ENCODE data around the gene TRPC3. TPM values are rescaled to one million over a fixed set of nuclear protein-coding genes. Genes with fewer than 3 reads are reported as not detected.
"Not testable (repeated sequence)": the region's sequence is repeated elsewhere in the genome, so short reads cannot be mapped to it uniquely, and the experiment has no call there.

Gene TRPC3
- total RNA-seq, 2 experiments from 2014 or later, result 0.95 to 1.1 TPM

- DNase-seq, result no peak
- ChIA-PET CTCF (interaction anchor here (0.6 kb wide), 1 partner anchor 438 kb away, joined by 3 read pairs; no protein-coding TSS in a partner anchor), POLR2A (no interaction called here)
- Mint-ChIP-seq H3K27me3 (peaks cover 45% of the 10 kb centered on the region), H3K4me1 (peaks cover 2% of the 10 kb centered on the region), H3K36me3 (ENCODE audit: low read depth) (no peaks in the 10 kb centered on the region), H3K4me3 (no peak overlapping the region), H3K27ac (no peak overlapping the region), H3K9me3 (ENCODE audit: low read depth) (no peaks in the 10 kb centered on the region)
- intact Hi-C loops (cut with DNase I, micrococcal nuclease), result no loop called here
- ATAC-seq, result no peak
Measured at GRCh38 chr4:121946644-121947043, 5.2 kb downstream of the TRPC3 start.

DNA sequence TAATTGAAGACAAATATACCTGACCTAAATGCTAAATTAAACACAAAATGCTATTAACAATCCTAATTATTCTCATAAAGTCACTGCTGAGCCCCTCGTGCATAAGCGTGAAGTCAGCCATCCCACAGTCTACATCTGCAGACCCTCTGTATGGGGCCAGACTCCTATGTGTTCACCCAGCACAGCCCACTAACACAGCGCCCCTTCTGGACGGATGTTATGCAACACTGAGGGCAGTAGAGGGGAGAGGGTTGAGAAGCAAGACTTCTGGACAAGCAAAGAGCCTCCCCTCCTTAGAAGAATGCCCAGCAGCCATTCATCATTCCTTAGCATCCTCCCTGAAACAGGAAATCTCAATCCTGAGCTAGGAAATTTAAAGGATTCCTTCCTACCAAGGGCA, 7.9 kb downstream of the TRPC3 start:
- Mint-ChIP-seq H3K9me3 (ENCODE audit: low read depth) (no peaks in the 10 kb centered on the region), H3K27ac (no peak overlapping the region), H3K4me1 (peaks cover 1% of the 10 kb centered on the region), H3K36me3 (ENCODE audit: low read depth) (no peaks in the 10 kb centered on the region), H3K27me3 (peaks cover 56% of the 10 kb centered on the region), H3K4me3 (no peak overlapping the region)
- ATAC-seq, result peak; percentile 47
- CTCF ChIA-PET, result interaction anchor here (0.7 kb wide), 1 partner anchor 14 kb away, joined by 3 read pairs; no protein-coding TSS in a partner anchor
- POLR2A ChIA-PET, result no interaction called here
- peak; percentile 41 for DNase-seq
- intact Hi-C loops (cut with DNase I, micrococcal nuclease), result no loop called here

- intact Hi-C loops (cut with DNase I, micrococcal nuclease), result no loop called here
- no peaks in the 10 kb centered on the region for H3K36me3 Mint-ChIP-seq (ENCODE audit: low read depth)
- peaks cover 11% of the 10 kb centered on the region for H3K4me1 Mint-ChIP-seq
- POLR2A ChIA-PET, result no interaction called here
- DNase-seq, result no peak
- H3K27me3 Mint-ChIP-seq, result peaks cover 43% of the 10 kb centered on the region
- no peak overlapping the region for H3K27ac Mint-ChIP-seq
- CTCF ChIA-PET, result interaction anchor here (0.7 kb wide), 1 partner anchor 97 kb away, joined by 3 read pairs; no protein-coding TSS in a partner anchor
- H3K9me3 Mint-ChIP-seq (ENCODE audit: low read depth), result no peaks in the 10 kb centered on the region
- no peak for ATAC-seq
- no peak overlapping the region for H3K4me3 Mint-ChIP-seq
Measured at GRCh38 chr4:121939690-121940089, 12.2 kb downstream of the TRPC3 start.

DNA sequence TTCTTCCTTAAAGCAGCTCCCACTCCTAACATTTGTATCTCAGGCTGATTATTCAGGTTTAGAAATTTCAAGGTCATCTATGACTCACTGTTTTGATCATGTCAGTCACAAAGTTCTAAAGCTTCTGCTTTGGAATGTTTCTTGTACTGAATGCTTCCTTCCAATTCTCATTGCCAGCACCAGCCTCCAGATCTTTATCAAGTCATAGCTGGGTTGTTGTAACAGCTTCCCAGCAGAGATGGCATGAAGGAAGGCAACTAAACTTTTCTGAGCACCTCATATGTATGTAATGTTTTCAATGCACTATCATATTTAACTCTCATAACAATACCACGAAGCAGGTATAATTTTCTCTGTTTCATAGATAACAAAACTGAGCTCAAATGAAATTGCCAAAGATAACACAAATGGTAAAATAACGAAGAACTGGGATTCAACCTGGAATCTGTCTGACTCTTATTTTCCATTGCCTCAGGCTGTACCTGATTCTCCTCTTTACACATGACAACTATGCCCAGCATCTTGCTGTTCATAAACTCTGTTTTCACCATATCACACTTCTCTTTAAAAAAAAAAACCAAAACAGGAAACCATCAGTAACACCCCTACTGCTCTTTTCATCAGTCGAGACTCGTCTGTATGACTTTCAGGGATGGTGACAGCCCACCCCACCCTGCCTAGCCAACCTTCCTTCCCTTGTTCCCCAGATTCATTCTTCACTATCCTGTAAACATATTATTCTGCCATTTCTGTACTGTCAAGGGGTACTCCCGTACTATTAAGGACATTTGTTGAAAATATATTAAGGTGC, 13.4 kb downstream of the TRPC3 start:
- no peaks in the 10 kb centered on the region for H3K36me3 Mint-ChIP-seq (ENCODE audit: low read depth)
- ChIA-PET CTCF (interaction anchor here (0.6 to 1.0 kb wide), 4 partner anchors 11 to 838 kb away, joined by 3 to 4 read pairs (median 3); no protein-coding TSS in a partner anchor), POLR2A (no interaction called here)
- intact Hi-C loops (cut with DNase I, micrococcal nuclease), result no loop called here
- H3K9me3 Mint-ChIP-seq (ENCODE audit: low read depth), result no peaks in the 10 kb centered on the region
- DNase-seq (no peak), ATAC-seq (peak; percentile 49)
- no peak overlapping the region for H3K4me3 Mint-ChIP-seq
- H3K27me3 Mint-ChIP-seq, result peaks cover 47% of the 10 kb centered on the region
- peaks cover 11% of the 10 kb centered on the region for H3K4me1 Mint-ChIP-seq
- no peak overlapping the region for H3K27ac Mint-ChIP-seq

GRCh38 chr4:121936101-121936500, 15.8 kb downstream of the TRPC3 start:
- Mint-ChIP-seq H3K27me3 (peaks cover 55% of the 10 kb centered on the region), H3K4me1 (peaks cover 13% of the 10 kb centered on the region), H3K9me3 (ENCODE audit: low read depth) (no peaks in the 10 kb centered on the region), H3K36me3 (ENCODE audit: low read depth) (no peaks in the 10 kb centered on the region), H3K27ac (no peak overlapping the region), H3K4me3 (no peak overlapping the region)
- intact Hi-C loops (cut with DNase I, micrococcal nuclease), result no loop called here
- CTCF ChIA-PET, result interaction anchor here (0.8 kb wide), 1 partner anchor 14 kb away, joined by 3 read pairs; no protein-coding TSS in a partner anchor
- ATAC-seq, result no peak
- POLR2A ChIA-PET, result no interaction called here
- DNase-seq, result no peak

GRCh38 chr4:121934635-121935034, 17.2 kb downstream of the TRPC3 start:
- Mint-ChIP-seq H3K4me1 (peaks cover 13% of the 10 kb centered on the region), H3K36me3 (ENCODE audit: low read depth) (no peaks in the 10 kb centered on the region), H3K27me3 (peaks cover 51% of the 10 kb centered on the region), H3K4me3 (no peak overlapping the region), H3K9me3 (ENCODE audit: low read depth) (no peaks in the 10 kb centered on the region), H3K27ac (no peak overlapping the region)
- POLR2A ChIA-PET, result no interaction called here
- no peak for DNase-seq
- ATAC-seq, result no peak
- intact Hi-C loops (cut with DNase I, micrococcal nuclease), result no loop called here
- CTCF ChIA-PET, result interaction anchor here (1.8 to 2.1 kb wide), 2 partner anchors 15 to 34 kb away, joined by 8 read pairs; no protein-coding TSS in a partner anchor

DNA sequence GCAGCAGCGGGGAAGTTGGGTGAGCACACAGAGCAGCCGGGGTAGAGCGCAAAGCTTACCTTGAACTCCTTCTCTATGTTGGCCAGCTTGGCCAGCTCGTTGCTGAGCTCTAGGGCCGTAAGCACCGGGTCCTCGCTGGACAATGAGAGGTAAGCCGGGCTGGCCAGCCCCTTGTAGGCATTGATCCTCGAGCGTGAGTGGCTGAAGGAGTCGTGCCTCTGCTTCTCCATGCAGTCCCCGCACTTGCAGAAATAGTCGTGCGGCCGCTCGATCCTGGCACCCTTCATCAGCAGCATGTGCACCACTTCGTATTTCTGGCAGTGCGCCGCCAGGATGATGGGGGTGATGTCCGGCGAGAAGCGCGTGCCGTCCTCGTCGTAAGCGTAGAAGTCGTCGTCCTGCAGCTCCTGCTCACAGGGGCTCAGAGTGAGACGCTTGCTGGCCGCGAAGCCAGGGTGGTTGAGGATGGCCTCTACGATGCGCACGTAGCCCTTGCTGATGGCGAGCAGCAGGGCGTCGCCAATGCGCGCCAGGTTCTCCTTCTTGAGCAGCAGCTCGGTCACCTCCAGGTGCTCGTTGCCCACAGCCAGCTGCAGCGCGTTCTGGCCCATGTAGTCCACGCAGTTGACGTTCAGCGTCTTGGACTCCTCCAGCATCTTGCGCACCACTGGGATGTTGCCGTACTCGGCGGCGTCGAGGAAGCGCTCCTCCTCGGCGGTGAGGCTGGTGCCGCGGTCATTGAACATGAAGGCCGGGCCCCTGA, 19.5 kb downstream of the TRPC3 start:
- peaks cover 44% of the 10 kb centered on the region for H3K27me3 Mint-ChIP-seq
- no peak overlapping the region for H3K4me3 Mint-ChIP-seq
- CTCF ChIA-PET, result interaction anchor here (0.9 kb wide), 1 partner anchor 13 kb away, joined by 3 read pairs; no protein-coding TSS in a partner anchor
- no peak overlapping the region for H3K27ac Mint-ChIP-seq
- DNase-seq (peak; percentile 5), ATAC-seq (no peak)
- no peaks in the 10 kb centered on the region for H3K36me3 Mint-ChIP-seq (ENCODE audit: low read depth)
- intact Hi-C loops (cut with DNase I, micrococcal nuclease), result no loop called here
- no peaks in the 10 kb centered on the region for H3K9me3 Mint-ChIP-seq (ENCODE audit: low read depth)
- POLR2A ChIA-PET, result no interaction called here
- H3K4me1 Mint-ChIP-seq, result peaks cover 2% of the 10 kb centered on the region

DNA sequence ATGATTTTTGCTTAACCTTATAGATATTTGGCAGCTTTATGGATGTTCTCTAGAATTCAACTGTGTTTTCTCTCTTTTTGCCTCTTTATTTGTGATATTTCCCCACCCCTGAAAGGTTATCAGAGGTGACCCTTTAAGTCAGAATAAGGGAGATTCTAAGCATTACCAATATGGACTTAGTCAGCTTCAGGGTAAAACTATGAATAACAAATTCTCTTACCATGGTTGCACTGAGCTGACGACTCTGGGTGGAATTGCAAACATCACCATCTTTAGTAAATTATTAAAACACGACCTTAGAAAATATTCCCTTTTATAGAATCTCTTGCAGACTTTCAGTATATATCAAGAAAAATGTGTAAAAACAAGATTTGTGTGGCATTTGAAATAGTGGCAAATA, 21.6 kb downstream of the TRPC3 start:
- ChIA-PET POLR2A (no interaction called here), CTCF (interaction anchor here (1.1 to 1.4 kb wide), 2 partner anchors 14 to 29 kb away, joined by 3 to 4 read pairs; no protein-coding TSS in a partner anchor)
- peaks cover 2% of the 10 kb centered on the region for H3K4me1 Mint-ChIP-seq
- H3K9me3 Mint-ChIP-seq (ENCODE audit: low read depth), result no peaks in the 10 kb centered on the region
- H3K27me3 Mint-ChIP-seq, result peaks cover 42% of the 10 kb centered on the region
- H3K36me3 Mint-ChIP-seq (ENCODE audit: low read depth), result no peaks in the 10 kb centered on the region
- no peak overlapping the region for H3K4me3 Mint-ChIP-seq
- no peak overlapping the region for H3K27ac Mint-ChIP-seq
- DNase-seq (no peak), ATAC-seq (no peak)
- intact Hi-C loops (cut with DNase I, micrococcal nuclease), result no loop called here

DNA sequence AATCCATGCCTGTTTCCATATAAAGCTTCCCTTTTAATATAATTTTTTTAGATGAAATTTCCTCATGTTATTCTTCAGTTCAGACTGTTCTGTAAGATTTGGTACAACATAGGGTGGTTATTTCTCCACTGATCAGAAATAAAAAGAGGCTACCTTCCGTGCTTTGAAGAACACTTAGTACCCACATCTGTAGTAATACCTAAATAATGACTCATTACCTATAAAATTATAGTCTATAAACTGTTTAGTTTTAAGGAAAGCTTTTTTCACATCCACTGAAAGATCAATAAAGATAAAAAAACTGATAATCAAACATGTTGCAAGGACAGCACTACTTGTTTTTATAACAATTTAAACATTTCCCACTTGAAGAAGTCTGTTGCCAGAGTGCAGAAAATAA, 23.9 kb downstream of the TRPC3 start:
- Mint-ChIP-seq H3K27ac (no peak overlapping the region), H3K27me3 (peaks cover 31% of the 10 kb centered on the region), H3K36me3 (ENCODE audit: low read depth) (no peaks in the 10 kb centered on the region), H3K9me3 (ENCODE audit: low read depth) (no peaks in the 10 kb centered on the region), H3K4me1 (peaks cover 2% of the 10 kb centered on the region), H3K4me3 (no peak overlapping the region)
- CTCF ChIA-PET, result interaction anchor here (0.7 kb wide), 1 partner anchor 27 kb away, joined by 3 read pairs; no protein-coding TSS in a partner anchor
- POLR2A ChIA-PET, result no interaction called here
- intact Hi-C loops (cut with DNase I, micrococcal nuclease), result no loop called here
- DNase-seq, result no peak
- no peak for ATAC-seq

GRCh38 chr4:121926490-121926889, 25.4 kb downstream of the TRPC3 start:
- H3K36me3 Mint-ChIP-seq (ENCODE audit: low read depth); H3K4me3 Mint-ChIP-seq; ATAC-seq; CTCF ChIA-PET; POLR2A ChIA-PET; intact Hi-C loops (cut with DNase I, micrococcal nuclease); DNase-seq; H3K4me1 Mint-ChIP-seq; H3K27ac Mint-ChIP-seq; H3K9me3 Mint-ChIP-seq (ENCODE audit: low read depth): not testable (repeated sequence)
- H3K27me3 Mint-ChIP-seq, result peaks cover 20% of the 10 kb centered on the region

DNA sequence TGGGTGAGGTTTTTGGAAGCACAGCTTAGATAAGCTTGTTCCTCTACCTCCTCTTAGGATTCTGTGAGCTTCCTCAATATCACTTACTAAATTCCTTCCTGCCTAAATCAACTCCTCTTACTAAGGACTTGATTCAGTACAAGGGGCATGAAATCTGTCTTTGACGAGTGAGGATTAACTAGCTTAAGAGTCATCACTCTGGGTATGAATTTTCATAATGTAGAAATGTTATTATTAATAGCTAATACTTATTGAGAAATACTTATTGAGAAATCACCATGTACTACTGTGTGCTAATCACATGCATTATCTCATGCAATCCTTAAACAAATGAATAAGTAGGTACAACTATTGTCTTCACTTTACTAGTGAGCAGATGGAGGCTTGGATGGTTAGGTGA, 28.6 kb downstream of the TRPC3 start:
- Mint-ChIP-seq H3K36me3 (ENCODE audit: low read depth) (no peaks in the 10 kb centered on the region), H3K4me3 (no peak overlapping the region), H3K27ac (no peak overlapping the region), H3K9me3 (ENCODE audit: low read depth) (no peaks in the 10 kb centered on the region), H3K4me1 (no peaks in the 10 kb centered on the region), H3K27me3 (peaks cover 9% of the 10 kb centered on the region)
- ATAC-seq, result no peak
- intact Hi-C loops (cut with DNase I, micrococcal nuclease), result no loop called here
- ChIA-PET POLR2A (no interaction called here), CTCF (no interaction called here)
- DNase-seq, result no peak
